ENCODE results near the gene ITGB1BP1.
A peak's percentile ranks its signal among the peaks of the same experiment; 100 is the strongest.

The ITGB1BP1 gene

GRCh38 chr2:9424447-9425164 is 1.3 kb upstream of the ITGB1BP1 start:
- no peak for DNase-seq

DNA sequence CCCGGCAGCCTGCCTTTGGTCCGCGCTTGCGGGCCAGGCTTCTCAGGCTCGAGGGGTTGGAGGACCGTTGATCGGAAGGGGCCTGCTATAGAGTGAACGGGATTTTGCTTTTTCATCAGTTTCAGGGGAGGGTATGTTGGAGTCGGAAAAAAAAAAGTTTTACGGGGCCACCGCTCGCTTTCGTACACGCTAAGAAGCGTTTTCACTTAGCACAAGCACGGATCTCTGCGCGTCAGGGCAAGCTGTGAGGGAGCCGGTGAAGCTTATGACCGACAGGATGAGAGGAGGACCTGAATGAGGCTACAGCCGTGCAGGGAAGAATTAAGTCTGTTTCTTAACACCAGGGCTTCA is 569 bp upstream of the ITGB1BP1 start:
- no peak for DNase-seq

DNA sequence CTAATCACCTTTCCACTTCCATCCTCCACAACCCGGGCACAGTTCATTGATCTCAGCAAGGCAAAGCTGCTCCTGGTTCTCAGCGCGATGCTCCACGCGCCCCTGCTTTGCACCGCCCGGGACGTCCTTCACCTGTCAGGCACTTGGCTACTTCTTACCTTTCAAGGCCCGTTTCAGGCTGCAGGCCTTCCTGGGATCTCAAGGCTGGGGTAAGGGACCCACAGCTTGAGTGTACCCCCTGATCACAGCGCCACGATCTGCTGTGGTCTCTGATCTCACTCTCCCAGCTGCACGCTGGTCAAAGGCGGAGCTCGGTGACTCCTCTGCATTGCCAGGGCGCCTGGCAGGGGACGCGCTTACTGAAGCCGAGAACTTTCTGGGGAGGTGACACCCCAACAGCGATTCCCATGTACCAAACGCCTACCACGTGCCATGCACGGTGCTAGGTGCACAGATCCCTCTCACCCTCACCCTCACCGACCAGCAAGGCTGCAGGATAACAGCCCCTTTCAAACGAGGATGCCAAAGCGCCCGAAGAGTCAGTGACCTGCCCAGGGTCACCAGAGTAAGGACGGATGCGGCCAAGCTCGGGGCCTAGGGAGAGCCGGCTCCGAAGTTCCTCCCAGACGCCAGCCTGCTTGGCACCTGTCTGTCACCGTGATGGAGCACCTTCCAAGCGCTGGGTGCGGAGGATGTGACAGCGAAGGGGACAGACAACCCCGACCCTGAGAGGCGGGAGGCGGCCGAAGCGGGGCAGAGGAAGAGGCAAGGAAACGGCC is 818 bp downstream of the ITGB1BP1 start:
- DNase-seq, result peak; percentile 5

DNA sequence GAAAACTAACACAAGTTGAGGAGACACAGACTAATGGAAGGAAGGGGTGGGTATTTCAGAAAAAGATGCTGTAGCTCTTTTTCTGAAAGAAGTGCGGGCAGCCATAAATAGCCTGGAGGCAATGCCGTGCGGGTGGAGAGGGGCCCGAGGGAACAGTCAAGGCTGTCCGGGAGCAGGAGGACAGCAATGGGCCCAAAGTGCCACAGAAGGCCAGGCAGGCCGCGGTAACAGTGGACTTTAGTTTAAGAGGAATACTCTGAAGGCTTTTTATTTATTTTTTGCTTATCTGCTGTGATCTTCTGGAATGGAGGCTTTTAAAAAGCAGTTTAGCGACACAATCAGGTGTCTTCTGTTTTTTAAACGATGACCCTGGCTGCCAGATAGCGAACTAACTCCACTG is 2.8 kb downstream of the ITGB1BP1 start:
- DNase-seq, result no peak

GRCh38 chr2:9419541-9419940 is 3.8 kb downstream of the ITGB1BP1 start:
- DNase-seq, result no peak

- no peak for DNase-seq
These were observed 4.6 kb downstream of the ITGB1BP1 start for GRCh38 chr2:9418746-9419145.

- peak; percentile 47 for DNase-seq
These were observed 5.6 kb downstream of the ITGB1BP1 start for GRCh38 chr2:9417725-9418124.

DNA sequence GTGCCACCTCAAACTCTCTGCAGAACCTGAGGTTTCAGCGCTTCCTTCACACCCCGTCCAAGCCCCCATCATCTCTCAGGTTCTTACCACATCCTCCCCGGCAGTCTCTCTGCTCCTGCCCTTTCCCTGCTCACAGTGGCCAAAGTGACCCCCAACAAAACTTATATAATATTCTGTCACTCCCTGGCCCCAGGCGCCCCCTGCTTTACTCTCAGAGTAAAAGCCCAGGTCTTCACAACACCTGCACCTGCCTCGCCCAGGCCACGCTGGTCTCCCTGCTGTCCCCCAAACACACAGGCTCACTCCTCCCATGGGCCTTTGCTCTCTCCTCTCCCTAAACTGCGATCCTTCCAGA is 6.4 kb downstream of the ITGB1BP1 start:
- no peak for DNase-seq

GRCh38 chr2:9416267-9416961 is 6.9 kb downstream of the ITGB1BP1 start:
- no peak for DNase-seq

DNA sequence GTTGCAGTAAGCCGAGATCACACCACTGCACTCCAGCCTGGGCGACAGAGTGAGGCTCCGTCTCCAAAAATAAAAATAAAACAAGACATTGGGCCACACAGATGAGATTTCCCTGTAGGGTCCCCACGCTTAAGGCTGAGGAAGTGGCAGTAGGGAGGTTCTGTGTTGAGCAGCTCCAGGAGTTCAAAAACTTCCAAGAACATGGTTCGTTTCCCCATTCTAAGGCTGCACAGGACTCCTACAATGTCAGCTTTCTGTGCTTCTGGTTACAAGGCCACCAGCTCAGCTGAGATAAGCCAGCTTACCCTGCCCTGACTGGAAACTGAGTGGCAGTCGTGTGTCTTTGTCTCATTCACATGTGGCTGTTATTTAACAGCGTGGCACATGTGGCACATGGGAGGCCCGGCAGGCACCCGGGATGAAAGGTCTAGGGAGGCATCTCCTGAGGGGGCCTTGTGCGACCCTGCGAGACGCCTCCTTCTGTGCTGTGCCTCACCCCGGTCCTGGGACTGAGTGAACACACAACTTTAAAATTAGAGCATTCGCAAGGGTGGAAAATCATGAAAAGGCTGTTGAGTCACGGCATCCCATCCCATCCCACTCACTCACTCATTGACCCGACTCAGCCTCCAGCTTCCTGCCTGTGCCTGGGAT is 7.7 kb downstream of the ITGB1BP1 start:
- no peak for DNase-seq

DNA sequence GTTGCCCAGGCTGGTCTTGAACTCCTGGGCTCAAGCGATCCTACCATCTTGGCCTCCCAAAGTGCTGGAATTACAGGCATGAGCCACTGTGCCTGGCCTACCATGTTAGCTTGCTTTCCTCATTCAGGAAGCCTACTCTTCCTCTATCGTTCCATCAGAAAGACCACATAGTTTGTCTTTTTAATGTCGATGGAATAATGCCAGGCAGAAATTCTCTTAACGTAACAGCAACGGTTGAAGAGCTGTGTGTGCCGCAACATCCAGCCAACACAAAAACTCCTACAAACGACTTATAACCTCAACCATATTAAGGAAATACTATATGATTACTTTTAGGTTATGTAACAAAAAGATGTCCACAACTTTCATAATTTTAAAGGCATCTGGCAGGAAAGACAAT is 10.5 kb downstream of the ITGB1BP1 start:
- DNase-seq, result no peak

DNA sequence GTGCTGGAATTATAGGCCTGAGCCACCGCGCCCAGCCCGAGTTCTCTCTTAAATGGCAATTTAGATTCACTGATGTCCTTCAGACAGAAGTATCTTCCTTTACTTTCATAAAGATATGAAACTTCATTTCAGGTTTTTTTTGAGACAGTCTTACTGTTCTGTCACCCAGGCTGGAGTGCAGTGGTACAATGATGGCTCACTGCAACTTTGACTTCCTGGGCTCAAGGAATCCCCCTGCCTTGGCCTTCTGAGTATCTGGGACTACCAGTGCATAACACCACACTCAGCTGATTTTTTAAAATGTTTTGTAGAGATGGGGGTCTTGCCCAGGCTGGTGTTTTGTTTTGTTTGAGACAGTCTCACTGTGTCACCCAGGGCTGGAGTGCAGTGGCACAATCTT is 13.2 kb downstream of the ITGB1BP1 start:
- DNase-seq, result no peak

- peak; percentile 32 for DNase-seq
These were observed 14.6 kb downstream of the ITGB1BP1 start for GRCh38 chr2:9408641-9409151.

- no peak for DNase-seq
These were observed 15.9 kb downstream of the ITGB1BP1 start for GRCh38 chr2:9407363-9407811.

GRCh38 chr2:9406529-9407362 is 16.6 kb downstream of the ITGB1BP1 start:
- no peak for DNase-seq

DNA sequence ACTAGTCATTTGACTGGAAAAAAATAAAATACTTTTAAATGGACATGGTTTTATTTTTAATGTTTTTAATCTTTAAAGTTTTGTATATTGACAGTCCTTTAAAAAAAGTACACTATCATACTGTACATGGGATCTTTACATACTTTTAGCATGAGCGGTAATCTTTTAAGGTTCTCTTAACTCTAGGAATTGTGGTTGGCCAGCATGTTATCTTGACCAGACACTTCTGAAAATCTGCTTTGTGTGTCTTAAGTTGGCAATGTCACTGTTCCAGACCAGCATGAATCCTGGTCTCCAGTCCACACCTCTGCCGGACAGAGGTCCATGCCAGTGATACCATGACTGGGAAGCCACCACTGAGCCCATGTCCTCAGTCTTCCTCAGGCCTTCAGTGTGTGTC is 17.7 kb downstream of the ITGB1BP1 start:
- no peak for DNase-seq

DNA sequence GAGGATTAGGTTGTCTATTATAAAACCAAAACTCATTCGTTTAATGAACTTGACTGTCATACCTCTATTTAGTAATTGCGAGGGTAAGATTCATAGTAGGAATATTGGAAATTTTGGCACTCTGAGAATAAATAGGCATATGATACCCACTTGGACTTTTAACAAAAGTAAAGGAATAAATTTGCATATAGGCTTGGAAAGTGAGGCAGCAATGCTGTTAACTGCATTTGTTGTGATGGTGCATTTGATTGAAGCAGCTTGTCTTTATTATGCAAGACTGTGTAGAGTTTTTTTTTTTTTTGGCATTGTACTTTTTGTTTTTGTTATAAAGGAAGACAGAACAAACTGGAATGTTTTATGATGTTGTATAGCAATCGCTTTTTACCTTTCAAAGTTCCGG is 18.9 kb downstream of the ITGB1BP1 start:
- no peak for DNase-seq

- no peak for DNase-seq
These were observed 19.4 kb downstream of the ITGB1BP1 start for GRCh38 chr2:9403924-9404323.

GRCh38 chr2:9401646-9402371 is 21.5 kb downstream of the ITGB1BP1 start:
- no peak for DNase-seq

- no peak for DNase-seq
These were observed 22.2 kb downstream of the ITGB1BP1 start for GRCh38 chr2:9401059-9401547.

- no peak for DNase-seq
These were observed 22.9 kb downstream of the ITGB1BP1 start for GRCh38 chr2:9400268-9401058.

Data from NCI-H2029 treated with DMSO at 0.1 percent for 48 hours (cell line).